HG03460 (cell line): ENCODE data around the gene RGS10.

Source experiments
- ATAC-seq: cut with Tn5 transposase; IDR thresholded peaks from one replicate; pipeline ENCODE4 v1.9.1; 2021; ENCODE audit not compliant: unreplicated experiment

RGS10 gene

DNA sequence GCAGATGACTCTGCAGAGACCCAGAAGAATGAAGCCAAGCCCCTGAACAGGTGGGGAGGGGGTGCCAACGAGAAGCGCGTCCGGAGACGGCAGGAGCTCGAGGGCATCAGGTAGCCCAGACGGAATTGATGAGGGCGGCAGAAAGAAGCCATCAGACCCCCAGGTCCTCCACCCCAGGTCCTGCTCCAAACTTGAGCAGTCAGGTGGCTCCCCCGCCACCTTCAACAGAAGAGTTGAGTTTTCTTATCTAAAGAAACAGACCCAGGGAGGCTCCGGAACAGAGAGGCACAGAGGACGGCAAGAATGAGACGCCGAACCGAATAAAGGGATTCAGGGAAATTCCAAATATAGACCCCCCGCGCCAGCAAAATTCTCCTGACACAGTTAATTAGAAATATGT, 22.2 kb downstream of the RGS10 start:
- ATAC-seq: no peak

DNA sequence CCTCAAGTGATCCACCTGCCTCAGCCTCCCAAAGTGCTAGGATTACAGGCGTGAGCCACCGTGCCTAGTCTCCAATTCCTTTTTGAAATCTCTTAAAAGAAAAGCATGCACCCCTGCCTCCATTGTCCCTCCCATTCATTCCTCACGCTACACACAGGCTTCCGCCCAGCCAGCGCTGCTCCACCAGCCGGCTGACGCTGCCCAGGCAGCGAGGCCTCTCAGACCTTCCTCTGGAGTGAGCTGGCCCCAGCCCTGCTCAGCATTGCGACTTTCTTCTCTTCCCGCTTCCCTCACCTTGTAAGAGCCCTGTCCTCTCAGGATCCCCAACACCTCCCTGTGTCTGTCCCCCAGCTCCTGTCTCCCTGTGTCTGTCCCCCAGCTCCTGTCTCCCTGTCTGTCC, 23.6 kb downstream of the RGS10 start:
- no peak for ATAC-seq

DNA sequence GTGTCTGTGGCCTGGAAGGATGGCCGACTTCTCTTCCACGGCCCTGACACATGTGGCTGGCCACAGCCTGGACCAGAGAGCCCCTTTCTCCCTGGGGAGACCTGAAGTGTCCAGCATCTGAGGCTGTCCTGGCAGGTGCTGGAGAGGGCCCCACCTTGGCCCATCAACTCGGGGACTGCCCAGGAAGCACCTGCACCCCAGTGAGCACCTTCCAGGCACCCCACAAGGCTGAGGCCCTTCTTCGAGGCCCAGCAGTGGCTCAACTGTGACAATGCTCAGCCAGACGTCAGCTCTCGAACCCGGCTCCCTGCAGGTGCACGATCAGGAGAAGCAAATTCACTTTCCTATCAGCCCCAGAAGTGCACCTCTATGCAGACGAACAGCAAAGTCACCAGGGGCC, 24.3 kb downstream of the RGS10 start:
- peak; percentile 11 for ATAC-seq

DNA sequence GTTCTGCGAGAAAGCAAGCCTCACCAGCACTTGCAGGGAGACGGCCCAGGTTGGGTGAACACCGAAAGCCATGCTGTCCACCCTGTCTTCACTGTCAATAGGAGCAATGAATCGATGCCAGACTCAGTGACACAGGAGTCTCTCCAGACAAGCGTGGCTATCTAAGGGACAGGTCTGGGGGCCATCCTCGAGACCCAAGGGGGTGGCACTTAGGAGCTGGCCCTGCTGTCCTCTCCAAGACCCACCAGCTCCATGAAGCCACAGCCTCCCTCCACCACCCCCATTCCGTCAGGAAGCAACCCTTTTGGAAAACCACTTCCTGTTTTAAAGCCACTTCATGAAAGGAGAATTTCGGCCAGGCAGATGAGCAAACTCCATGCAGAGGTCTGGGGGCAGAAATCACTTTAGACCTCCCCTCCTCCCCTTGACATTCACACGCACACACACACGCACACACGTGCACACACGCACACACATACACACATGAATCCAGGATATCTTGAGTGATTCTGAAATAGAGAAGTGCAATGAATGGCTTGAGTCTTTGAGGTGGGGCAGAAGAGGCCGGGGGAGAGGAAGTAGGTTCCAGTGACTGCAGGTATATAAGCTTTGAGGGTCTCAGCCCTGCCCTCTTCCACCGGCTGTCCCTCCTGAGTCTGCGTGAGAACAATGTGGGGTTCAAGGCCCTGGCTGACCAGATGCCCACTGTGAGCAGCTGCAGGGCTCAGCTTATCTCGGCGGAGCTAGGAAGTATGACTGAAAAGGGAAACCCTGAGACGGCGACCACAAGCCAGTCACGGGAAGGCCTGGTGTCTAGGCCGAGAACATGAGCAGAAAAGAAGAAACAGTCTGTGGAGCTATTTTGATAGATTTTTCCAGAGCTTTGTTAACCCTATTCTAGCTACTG, 25.0 kb downstream of the RGS10 start:
- peak; percentile 56 for ATAC-seq

DNA sequence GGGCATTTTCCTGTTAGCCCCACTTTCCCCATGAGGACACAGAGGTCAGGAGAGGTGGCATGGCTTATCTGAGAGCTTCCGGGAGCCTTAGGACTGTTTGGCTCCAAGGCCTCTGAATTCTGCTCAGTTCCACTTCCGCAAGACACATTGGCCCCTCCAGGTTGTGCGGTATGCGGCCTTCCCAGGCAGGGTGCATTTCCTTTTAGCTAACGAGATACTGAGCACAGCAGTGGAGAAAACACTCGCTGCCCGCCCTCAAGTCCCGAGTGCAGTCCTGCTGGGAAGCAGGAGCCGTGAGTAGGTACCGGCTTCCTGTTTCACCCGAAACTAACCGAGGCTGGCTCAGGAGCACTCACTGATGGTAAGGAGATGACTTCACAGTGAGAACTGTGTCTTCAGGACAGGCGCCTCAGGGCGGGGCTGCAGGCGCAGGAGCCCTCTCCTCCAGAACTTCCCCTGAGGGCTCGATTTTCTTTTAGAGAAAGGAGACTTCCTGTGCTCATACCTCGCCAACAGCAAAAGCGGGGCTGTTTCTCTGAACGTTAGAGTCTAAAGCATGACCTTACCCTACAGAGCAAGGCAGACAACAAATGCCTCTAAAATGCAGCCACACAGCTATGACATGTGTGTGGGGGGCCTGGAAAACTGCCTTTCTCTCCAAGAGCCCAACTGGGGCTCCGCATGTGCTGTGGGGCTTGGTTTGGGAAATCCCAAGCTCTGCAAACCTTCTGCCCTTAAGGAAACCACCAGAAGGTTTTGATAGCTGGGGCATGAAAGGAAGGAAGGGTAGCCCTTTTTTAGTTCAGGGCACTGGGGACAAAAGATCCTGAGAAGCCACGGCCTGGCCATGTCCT, 25.9 kb downstream of the RGS10 start:
- ATAC-seq: peak; percentile 75

DNA sequence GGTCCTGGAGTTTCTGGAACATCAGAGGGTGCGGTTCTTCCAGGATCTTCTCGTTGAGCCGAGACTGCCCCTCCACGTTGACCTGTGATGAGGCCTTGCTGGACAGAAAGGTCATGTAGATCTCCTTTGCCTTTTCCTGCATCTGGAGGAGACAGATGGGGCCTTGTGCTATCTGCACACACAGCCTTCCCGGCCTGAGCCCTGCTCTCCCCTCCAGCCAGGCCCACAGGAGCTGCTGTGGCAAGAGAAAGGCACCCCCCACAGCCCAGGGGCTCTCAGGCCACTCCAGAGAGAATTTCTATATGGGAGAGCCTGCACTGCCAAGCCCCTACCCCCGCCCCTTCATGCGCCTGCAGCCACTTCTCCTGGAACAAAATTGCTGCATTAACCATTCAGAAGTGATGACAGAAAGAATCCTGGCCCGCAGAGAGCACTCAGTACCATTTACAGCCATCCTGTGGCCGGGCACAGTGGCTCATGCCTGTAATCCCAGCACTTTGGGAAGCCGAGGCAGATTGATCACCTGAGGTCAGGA, 26.9 kb downstream of the RGS10 start:
- no peak for ATAC-seq

DNA sequence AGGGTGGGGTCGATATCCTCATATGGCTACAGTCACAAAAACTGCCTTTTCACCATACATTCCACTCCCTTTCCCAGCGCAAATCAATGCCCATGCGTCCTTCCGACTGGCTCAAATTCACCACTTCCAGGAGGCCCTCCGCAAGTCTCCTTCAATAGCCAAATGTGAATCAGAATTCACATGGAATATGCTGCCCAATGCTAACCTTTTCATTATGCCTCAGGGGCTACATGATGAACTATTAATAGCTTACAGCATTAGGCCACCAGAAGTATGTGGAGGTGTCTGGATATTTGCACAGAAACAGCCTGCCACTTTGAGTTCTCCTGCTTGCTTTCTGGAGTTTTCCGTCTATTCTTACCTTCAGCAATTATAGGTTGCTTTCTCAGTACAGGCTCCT, 27.7 kb downstream of the RGS10 start:
- ATAC-seq: no peak

DNA sequence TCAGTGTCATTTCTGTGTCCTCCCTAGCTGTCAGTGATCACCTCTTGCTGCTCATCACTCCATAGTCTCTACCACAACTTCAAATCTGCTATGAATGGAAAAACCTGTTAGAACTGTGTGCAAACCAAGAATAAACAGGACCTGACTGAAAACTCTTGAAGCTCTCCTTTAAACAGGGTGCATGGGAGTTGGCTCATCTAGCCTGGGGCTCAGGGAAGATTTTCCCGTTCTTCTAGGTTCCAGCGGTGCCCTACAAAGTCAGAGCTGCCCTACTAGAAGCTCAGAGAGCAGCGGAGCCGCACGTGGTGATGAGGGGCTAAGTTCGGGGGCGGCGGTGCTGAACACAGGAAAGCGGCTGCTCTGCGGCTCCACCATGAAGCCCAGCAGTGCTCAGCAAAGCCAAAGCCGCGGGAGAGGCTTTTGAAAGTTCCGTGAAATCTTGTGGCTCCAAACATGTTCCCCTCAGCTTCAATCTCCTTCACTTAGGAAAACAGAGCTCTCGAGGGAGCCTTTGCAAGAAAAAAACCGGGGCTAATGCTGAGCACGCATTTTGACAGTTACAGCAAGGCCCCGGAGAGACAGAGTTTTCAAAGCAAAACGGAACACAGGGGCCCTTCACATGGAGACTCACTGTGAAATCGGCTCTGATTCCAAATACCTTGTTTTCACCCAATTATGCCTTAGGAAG, 30.5 kb downstream of the RGS10 start:
- no peak for ATAC-seq

DNA sequence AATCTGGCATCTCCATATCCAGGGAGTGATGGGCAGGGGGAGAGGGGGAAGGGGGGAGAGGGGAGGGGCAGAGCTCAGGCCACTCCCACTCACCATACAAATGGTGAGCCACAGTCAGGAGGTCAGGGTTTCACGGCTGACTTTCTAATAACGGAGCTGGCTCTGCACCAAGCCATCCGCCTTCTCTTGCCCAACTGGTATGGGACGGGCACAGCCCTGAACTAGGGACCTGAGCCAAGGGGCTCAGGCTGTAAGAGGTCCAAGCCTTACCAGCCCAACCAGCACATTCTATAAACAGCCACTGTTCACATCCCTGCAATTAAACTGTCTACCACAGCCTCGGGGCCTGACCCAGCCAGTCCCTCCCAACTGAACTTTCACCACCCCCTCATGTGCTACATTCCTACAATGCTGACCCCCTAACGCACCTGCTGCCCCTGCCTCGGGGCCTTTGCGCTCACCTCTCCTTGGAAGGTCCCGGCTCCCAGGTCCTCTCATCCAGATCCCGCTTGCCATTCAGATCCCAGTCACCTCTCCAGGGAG, 32.5 kb downstream of the RGS10 start:
- ATAC-seq: no peak

DNA sequence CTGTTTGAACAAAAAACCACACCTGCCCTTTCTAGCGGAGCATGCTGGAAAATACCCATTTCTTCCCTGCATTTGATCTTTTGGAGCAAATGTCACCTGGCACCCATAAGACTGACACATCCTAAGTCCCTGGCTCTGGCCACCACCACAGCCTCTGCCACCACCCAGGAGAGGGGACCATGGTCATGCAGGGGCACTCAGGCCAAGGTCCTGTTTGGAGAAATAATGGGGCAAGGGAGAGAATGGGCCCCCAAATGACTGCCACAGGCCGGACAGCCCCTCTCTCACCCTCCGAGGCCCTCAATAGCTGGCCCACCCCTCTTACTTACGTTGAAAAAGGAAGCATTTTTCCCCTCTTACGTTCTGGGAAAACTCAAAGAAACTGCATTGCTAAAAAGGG, 35.4 kb downstream of the RGS10 start:
- no peak for ATAC-seq

DNA sequence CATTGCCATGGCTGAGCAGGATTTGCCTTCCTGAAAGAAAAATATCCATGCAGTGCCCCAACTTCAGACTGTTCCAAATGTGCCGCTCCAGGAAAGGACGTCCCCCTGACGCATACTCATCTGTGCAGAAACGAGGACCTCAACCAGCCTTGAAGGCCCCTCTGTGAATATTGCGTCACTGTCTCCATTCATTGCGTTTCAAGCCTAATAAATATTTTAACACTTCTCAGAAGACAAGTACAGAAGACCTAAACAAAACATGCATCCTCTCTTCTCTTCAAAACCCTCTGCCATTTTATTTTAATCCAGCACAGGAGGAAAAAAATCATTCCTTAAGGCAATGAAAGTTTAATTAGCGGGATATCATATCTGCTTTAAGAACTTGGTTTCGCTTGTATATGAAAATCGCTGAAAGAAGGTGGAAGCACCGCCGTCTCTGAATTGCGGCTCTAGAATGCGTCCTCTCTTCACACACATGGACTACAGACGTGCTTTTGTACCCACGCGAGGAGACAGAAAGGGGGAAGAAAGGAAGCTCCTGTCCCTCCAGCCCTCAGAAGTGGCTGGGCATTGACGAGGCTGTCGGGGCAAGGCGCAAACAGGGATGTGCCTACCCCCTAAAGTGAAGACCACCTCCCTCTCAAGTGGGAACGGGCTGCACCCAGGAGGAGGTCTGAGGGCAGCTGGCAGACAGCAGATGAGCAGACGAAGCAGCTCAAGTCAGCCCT, 36.8 kb downstream of the RGS10 start:
- ATAC-seq: no peak

DNA sequence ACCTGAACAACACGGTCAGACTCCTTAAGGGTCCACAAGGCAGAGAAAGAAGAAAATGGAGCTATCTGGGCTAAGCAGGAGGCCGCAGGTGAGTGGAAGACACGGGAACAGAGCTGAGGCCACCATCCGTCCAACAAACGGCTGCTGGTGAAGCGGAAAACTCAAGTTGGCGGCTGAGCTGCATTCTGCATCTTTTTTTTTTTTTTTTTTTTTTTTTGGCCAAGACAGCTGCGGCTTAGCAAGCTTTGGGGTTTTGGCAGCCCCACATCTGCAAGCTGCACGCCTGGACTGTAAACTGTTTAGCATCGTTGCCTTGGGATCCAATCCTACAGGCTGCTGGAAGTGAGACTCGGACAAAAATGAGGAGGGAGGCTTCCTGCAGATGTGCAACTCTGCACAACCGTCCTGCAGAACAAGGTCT, 37.4 kb downstream of the RGS10 start:
- ATAC-seq: no peak

DNA sequence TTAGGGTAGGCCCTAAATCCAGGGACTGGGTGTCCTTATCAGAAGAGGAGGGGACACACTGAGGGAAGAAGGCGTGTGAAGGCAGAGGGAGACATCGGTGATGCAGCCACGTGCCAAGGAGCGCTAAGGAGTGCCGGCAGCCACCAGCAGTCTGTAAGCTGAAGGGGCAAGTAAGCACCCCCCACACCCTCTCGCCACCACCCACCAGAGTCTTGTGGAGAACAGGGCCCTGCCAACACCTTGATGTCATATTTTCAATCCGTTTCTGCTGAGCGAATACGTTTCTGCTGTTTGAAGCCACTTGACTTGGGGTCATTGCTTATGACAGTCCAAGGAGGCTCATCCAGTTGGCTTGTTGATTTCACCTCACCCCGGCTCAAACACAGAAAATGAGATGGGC, 37.9 kb downstream of the RGS10 start:
- ATAC-seq: no peak

DNA sequence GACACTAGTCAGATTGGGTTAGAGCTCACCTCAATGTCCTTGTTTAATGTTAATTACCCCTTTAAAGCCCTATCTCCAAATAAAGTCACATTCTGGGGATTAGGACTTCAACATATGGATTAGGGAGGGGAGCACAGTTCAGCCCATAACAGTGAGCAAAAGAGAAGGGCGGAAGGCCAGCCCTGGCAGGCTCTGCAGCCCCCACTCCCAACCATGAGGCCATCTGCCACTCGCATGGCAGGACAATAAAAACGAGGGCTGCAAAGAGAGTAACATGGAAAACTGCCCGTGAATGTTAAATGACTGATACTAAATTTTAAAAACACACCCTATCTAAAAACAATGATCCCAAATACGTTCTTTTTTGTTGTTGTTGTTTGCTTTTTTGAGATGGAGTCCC, 38.7 kb downstream of the RGS10 start:
- no peak for ATAC-seq

DNA sequence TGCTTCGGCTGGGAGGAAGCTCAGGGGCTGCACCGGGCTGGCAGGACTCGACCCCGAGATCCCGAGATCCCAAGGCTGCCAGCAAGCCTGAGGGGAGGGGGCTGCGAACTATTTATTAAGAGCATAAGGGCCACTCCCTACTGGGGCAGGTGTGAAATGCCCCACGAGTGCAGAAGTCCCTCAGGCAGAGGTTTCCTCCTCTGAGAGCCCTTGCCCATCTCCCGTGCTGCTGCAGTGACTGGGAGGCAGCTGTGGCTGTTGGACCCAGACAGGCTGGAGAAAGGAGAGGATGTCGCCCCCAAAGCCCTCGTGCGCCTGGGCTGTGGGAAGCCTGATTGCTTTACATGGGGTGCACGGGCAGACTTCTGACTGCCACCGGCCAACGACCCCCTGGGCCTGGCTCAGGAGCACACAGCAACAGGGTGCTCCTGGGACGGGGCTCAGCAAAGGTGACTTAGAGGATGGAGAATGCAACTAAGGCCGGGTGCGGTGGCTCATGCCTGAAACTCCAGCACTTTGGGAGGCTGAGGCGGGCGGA, 39.8 kb downstream of the RGS10 start:
- ATAC-seq: no peak

DNA sequence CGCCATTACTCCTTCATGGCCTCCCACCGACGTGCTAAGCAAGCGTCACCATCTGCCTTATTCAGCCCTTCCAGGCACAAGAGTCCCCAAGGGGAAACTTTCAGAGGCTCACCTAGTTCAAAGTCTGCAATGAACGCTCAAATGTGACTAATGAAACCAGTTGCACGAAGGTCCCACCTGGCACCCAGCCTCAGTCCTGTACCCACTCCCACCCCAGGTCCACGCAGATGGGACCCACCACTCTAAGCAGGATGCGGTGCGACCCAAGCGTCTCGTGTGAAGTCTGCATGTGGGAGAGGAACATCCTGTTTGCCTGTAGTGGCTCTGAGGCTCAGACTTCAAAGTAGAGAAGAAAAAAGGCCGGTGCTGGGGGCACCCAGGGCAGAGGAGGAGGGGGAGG, 40.3 kb downstream of the RGS10 start:
- ATAC-seq: peak; percentile 76

DNA sequence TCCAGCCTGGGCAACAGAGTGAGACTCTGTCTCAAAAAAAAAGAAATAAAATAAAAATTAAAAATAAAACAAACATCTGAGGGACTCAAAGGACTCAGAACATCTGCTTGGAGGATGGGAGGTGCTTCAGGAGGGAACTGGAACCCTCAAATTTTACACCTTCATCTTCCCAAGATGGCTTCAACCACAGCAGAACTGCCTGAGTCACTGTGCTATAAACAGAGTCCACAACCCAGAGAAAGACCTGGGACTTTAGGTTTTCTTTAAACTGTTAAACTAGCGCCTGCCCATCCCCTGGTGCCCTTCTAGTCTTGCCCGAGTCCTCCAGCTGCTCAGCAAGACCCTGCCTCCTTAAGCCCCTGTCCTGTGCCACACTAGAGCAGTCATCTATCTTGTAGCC, 40.8 kb downstream of the RGS10 start:
- ATAC-seq: no peak

DNA sequence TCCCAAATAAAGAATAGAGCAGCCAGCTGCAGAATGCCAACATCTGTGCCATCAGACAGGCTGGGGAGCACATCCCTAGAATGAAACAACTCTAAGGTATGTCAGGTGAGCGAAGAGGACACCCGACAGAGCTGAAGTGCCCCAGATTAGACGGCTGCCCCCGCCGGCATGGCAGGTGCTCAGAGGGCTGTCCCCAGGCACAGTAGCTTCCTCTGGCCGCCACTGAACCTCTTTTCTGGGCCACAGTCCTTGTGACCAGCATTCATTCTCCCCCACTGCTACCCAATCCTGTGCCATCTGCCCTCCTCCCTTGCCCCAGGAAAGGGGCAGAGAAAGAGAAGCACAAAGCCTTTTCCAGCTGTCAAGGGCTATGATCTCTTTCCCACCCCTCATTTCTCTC, 41.7 kb downstream of the RGS10 start:
- ATAC-seq: no peak

DNA sequence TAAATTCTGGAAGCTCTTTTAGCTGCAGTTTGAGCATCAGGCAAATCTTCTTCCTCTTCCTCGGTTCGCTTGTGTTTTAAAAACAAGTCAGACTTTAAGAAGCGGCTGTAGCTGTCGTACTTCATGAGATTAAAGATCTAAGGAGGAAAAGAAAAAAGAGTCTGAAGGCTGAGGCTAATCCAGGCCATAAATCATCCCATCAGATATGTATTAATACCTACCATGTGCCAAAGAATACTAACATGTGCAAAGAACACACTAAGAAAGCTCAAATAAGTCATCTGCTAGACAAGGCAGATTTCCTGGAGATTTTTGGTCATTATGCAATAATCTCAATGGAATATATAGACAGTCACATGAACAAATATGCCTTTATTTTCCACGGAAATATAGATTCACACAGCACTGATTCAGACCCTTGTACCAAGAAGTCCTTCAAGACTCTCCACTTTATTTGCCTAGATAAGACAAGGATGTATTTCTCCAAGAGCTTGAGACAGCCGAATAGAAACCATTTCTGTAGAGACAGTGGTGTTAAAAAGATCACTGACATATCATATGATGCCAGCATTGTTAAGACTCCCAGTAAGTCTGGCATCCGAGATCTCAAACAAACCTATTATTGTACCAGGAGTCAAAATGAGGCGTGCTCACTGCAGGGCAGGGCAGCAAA, 42.3 kb downstream of the RGS10 start:
- ATAC-seq: no peak

DNA sequence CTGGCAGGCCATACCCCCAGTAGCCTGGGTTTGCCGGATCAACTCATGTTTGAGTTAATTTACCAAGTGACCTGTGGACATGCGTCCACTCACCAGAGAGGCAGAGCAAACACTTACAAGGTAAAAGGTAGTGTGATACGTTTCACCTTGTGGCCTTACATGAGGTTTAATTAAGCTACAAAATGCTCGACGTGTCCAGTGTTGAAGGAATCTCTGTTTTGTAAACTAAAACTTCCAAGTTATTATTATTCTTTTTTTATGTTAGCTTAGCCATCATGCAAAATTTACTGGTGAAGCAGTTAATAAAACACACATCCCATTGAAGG, 42.9 kb downstream of the RGS10 start:
- ATAC-seq: no peak
